Measurements from ENCODE around the gene SPNS2. TPM values are rescaled to one million over a fixed set of nuclear protein-coding genes. Genes with fewer than 3 reads are reported as not detected.

SPNS2 gene
- polyA plus RNA-seq, 1 of the 3 experiments (the other 2 are of a cell fraction), result 0.08 TPM

- ChIA-PET CTCF (interaction anchor here (0.9 to 1.5 kb wide), 2 partner anchors 8 to 90 kb away, joined by 3 to 4 read pairs; no protein-coding TSS in a partner anchor), POLR2A (no interaction called here)
- H3K4me3 ChIP-seq (ENCODE audit: low read depth in 2 of 2, low read length in 1 of 2), result no peak overlapping the region
- TF ChIP-seq IRF3 (IDR thresholded peaks at IDR 0.05; ENCODE audit: low read depth, low read length) (no peak), POLR2AphosphoS5 (IDR thresholded peaks at IDR 0.05; ENCODE audit: low read depth, low read length) (no peak), TEAD4 (IDR thresholded peaks at IDR 0.05; ENCODE audit: borderline replicate concordance, insufficient read depth) (no peak), YY1 (IDR thresholded peaks at IDR 0.05; ENCODE audit: low read depth) (no peak)
- no peak overlapping the region for H3K4me2 ChIP-seq
- no peaks in the 10 kb centered on the region for H3F3A ChIP-seq (replicated peaks; ENCODE audit: insufficient read depth)
- H3K9ac ChIP-seq, result no peak overlapping the region
- no peaks in the 10 kb centered on the region for H3K9me3 ChIP-seq
- WGBS (ENCODE audit: low lambda C conversion rate), result 64% methylated on average over 10 of the region's 11 CpGs
- no peaks in the 10 kb centered on the region for H4K20me1 ChIP-seq (ENCODE audit: insufficient read depth)
- H2AFZ ChIP-seq (ENCODE audit: low read depth), result no peak overlapping the region
- H3K9me2 ChIP-seq, result no peaks in the 10 kb centered on the region
- DNase-seq, result no peak
- no peaks in the 10 kb centered on the region for H3K27me3 ChIP-seq (ENCODE audit: insufficient read depth)
- no peak overlapping the region for H3K27ac ChIP-seq (ENCODE audit: low read depth in 2 of 2, low read length in 1 of 2)
- no peaks in the 10 kb centered on the region for H3K36me3 ChIP-seq (replicated peaks in 1 of 2; ENCODE audit: control insufficient read depth in 1 of 2, insufficient read depth in 2 of 2, low read length in 1 of 2)
- H3K4me1 ChIP-seq (ENCODE audit: control insufficient read depth in 1 of 2, insufficient read depth in 2 of 2, low read depth in 1 of 2, low read length in 1 of 2), result no peaks in the 10 kb centered on the region; a peak in 1 of 4 replicates
- no peaks in the 10 kb centered on the region for H3K79me2 ChIP-seq (ENCODE audit: insufficient read depth)
These were observed 11.9 kb downstream of the SPNS2 start for GRCh38 chr17:4510618-4510941.

- TF ChIP-seq NRF1 (IDR thresholded peaks at IDR 0.05; ENCODE audit: low read depth, low read length), result no peak
- no peak overlapping the region for H3K4me2 ChIP-seq
- no peaks in the 10 kb centered on the region for H3K9me3 ChIP-seq
- no peak overlapping the region for H3K4me3 ChIP-seq (ENCODE audit: low read depth in 2 of 2, low read length in 1 of 2)
- H3K9me2 ChIP-seq, result no peaks in the 10 kb centered on the region
- no peaks in the 10 kb centered on the region for H3K79me2 ChIP-seq (ENCODE audit: insufficient read depth)
- DNase-seq, result no peak
- H3K27ac ChIP-seq (ENCODE audit: low read depth in 2 of 2, low read length in 1 of 2), result no peak overlapping the region
- no peaks in the 10 kb centered on the region for H4K20me1 ChIP-seq (ENCODE audit: insufficient read depth)
- no peak overlapping the region for H3K9ac ChIP-seq
- no peaks in the 10 kb centered on the region for H3K36me3 ChIP-seq (replicated peaks in 1 of 2; ENCODE audit: control insufficient read depth in 1 of 2, insufficient read depth in 2 of 2, low read length in 1 of 2)
- no peak overlapping the region for H2AFZ ChIP-seq (ENCODE audit: low read depth)
- ChIA-PET POLR2A (no interaction called here), CTCF (interaction anchor here (1.5 kb wide), 1 partner anchor 8 kb away, joined by 4 read pairs; no protein-coding TSS in a partner anchor)
- WGBS (ENCODE audit: low lambda C conversion rate), result 79% methylated on average over 6 of the region's 10 CpGs
- H3K27me3 ChIP-seq (ENCODE audit: insufficient read depth), result no peaks in the 10 kb centered on the region
- no peaks in the 10 kb centered on the region; a peak in 1 of 4 replicates for H3K4me1 ChIP-seq (ENCODE audit: control insufficient read depth in 1 of 2, insufficient read depth in 2 of 2, low read depth in 1 of 2, low read length in 1 of 2)
- H3F3A ChIP-seq (replicated peaks; ENCODE audit: insufficient read depth), result no peaks in the 10 kb centered on the region
These were observed 12.7 kb downstream of the SPNS2 start for GRCh38 chr17:4511199-4511932.

GRCh38 chr17:4512156-4513112 is 13.8 kb downstream of the SPNS2 start:
- no peaks in the 10 kb centered on the region for H4K20me1 ChIP-seq (ENCODE audit: insufficient read depth)
- CTCF ChIA-PET, result interaction anchor here (0.6 kb wide), 1 partner anchor 35 kb away, joined by 4 read pairs; no protein-coding TSS in a partner anchor
- POLR2A ChIA-PET, result no interaction called here
- no peak for TF ChIP-seq GATA2 (CRISPR knock-in tag; IDR thresholded peaks at IDR 0.05)
- no peak for TF ChIP-seq TEAD4 (IDR thresholded peaks at IDR 0.05; ENCODE audit: borderline replicate concordance, insufficient read depth)
- TF ChIP-seq MXI1 (IDR thresholded peaks at IDR 0.05; ENCODE audit: low read depth, low read length), result no peak
- TF ChIP-seq MAX (IDR thresholded peaks at IDR 0.05; ENCODE audit: low read depth), result no peak
- no peak for TF ChIP-seq FOXJ3 (CRISPR knock-in tag; IDR thresholded peaks at IDR 0.05)
- TF ChIP-seq SIN3A (IDR thresholded peaks at IDR 0.05; ENCODE audit: borderline replicate concordance, low read depth, low read length), result no peak
- no peak for TF ChIP-seq YY1 (IDR thresholded peaks at IDR 0.05; ENCODE audit: low read depth)
- TF ChIP-seq ZBTB33 (IDR thresholded peaks at IDR 0.05; ENCODE audit: borderline replicate concordance, low read depth), result no peak
- TF ChIP-seq NFIC (IDR thresholded peaks at IDR 0.05; ENCODE audit: borderline replicate concordance), result no peak
- TF ChIP-seq NRF1 (IDR thresholded peaks at IDR 0.05; ENCODE audit: low read depth, low read length), result no peak
- no peak for TF ChIP-seq RXRA (IDR thresholded peaks at IDR 0.05; ENCODE audit: borderline replicate concordance, low read depth)
- no peak for TF ChIP-seq USF2 (IDR thresholded peaks at IDR 0.05; ENCODE audit: borderline replicate concordance, low read depth, low read length)

More at GRCh38 chr17:4512156-4513112, 13.8 kb downstream of the SPNS2 start:
- DNase-seq, result no peak
- Histone ChIP-seq H3K36me3 (replicated peaks in 1 of 2; ENCODE audit: control insufficient read depth in 1 of 2, insufficient read depth in 2 of 2, low read length in 1 of 2) (no peaks in the 10 kb centered on the region), H2AFZ (ENCODE audit: low read depth) (no peak overlapping the region), H3K9ac (no peak overlapping the region), H3K4me1 (ENCODE audit: control insufficient read depth in 1 of 2, insufficient read depth in 2 of 2, low read depth in 1 of 2, low read length in 1 of 2) (no peaks in the 10 kb centered on the region; a peak in 1 of 4 replicates), H3K79me2 (ENCODE audit: insufficient read depth) (no peaks in the 10 kb centered on the region), H3K27me3 (ENCODE audit: insufficient read depth) (no peaks in the 10 kb centered on the region), H3K4me2 (no peak overlapping the region), H3F3A (replicated peaks; ENCODE audit: insufficient read depth) (no peaks in the 10 kb centered on the region), H3K9me3 (no peaks in the 10 kb centered on the region), H3K9me2 (no peaks in the 10 kb centered on the region), H3K27ac (ENCODE audit: low read depth in 2 of 2, low read length in 1 of 2) (no peak overlapping the region), H3K4me3 (ENCODE audit: low read depth in 2 of 2, low read length in 1 of 2) (no peak overlapping the region)
- 83% methylated on average over 29 of the region's 31 CpGs for WGBS (ENCODE audit: low lambda C conversion rate)

Data from SK-N-SH (cell line).